ENCODE measurements around the gene LRP1B.

- TF ChIP-seq CTCF (IDR thresholded peaks at IDR 0.05) (no peak), POLR2A (IDR thresholded peaks at IDR 0.05) (no peak)
Observed at GRCh38 chr2:141620372-141620771, 510.4 kb downstream of the LRP1B start.
